Superior temporal gyrus (tissue), 1 donor: ENCODE data around the gene PLCB1.
A peak's percentile ranks its signal among the peaks of the same experiment; 100 is the strongest.
"Not testable (repeated sequence)": the region's sequence is repeated elsewhere in the genome, so short reads cannot be mapped to it uniquely, and the experiment has no call there.

Experiments
- DNase-seq: peaks from one replicate; pipeline ENCODE4 v3.0.0-alpha.2; 2016; ENCODE audit errors: extremely low spot score

The PLCB1 gene

GRCh38 chr20:8367689-8368088 lies 235.6 kb downstream of the PLCB1 start:
- no peak for DNase-seq

DNA sequence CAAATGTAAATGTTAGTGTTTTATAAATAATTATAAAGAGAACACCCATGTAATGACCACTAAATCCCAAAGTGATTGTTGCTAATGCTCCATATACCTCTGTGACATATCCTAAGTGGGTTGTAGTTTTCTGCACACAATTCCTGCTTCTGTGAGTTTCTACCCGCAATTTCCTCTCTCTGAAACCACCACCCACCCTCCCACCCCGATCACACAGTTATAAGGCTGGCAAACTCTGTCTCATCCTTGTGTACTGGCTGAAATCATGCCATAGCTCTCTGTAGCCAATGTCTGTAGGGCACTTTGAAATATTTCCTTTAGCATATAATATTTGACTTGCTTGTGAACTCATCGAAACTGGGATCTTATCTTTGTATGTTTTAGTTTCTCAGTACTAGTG lies 236.6 kb downstream of the PLCB1 start:
- DNase-seq = no peak

- no peak for DNase-seq
Measured at GRCh38 chr20:8369311-8369710, 237.2 kb downstream of the PLCB1 start.

GRCh38 chr20:8370774-8371173 lies 238.7 kb downstream of the PLCB1 start:
- DNase-seq = no peak

GRCh38 chr20:8372824-8373380 lies 240.8 kb downstream of the PLCB1 start:
- DNase-seq = no peak

DNA sequence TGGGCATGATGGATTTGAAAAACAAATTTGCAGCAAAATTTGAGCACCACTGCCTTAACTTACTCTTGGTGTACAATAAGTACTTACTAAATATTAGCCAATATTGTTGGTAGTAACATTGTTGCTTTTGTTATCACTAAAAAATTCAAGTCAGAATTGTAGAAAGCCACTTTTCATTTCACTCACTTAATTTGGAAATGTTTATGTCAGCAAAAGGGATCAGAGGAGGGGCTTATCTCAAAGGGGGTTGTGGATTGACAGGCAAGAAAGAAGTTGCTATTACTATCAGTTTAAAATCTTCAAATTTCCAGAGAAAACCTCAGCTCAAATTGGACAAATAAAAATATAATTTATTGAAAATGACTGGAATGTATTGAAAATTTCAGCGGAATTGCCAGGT lies 241.5 kb downstream of the PLCB1 start:
- no peak for DNase-seq

- no peak for DNase-seq
Measured at GRCh38 chr20:8375898-8376297, 243.8 kb downstream of the PLCB1 start.

DNA sequence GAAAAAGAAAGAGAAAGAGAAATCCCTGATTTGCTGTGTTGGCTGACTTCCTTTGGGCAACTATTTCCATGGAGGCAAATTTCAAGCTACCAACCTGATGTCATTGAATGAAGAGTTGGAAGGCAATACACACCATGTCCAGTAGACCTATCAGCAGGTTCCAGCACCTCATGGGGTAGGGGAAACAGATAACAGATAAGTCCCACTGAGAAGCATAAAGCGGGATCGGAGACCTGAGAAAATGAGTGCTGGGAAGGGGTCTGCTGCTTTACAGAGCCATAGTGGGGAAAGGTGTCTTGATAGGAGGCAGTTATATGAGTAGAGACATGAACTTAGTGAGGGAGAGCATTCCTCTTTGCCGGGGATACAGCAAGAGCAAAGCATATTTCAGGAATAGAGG lies 244.9 kb downstream of the PLCB1 start:
- DNase-seq = no peak

- not testable (repeated sequence) for DNase-seq
Measured at GRCh38 chr20:8379125-8379524, 247.1 kb downstream of the PLCB1 start.

GRCh38 chr20:8385247-8385646 lies 253.2 kb downstream of the PLCB1 start:
- no peak for DNase-seq

DNA sequence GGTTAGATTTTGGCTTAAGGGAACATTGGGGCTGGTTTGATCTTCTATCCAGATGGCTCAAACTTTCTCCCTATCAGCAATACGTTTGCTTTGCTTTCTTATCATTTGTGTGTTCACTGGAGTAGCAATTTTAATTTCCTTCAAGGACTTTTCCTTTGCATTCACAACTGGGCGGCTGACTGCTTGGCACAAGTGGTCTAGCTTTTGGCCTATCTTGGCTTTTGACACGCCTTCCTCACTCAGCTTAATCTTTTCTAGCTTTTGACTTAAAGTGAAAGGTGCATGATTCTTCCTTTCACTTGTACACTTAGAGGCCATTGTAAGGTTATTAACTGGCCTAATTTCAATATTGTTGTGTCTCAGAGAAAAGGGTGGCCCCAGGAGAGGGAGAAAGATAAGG lies 254.9 kb downstream of the PLCB1 start:
- no peak for DNase-seq

DNA sequence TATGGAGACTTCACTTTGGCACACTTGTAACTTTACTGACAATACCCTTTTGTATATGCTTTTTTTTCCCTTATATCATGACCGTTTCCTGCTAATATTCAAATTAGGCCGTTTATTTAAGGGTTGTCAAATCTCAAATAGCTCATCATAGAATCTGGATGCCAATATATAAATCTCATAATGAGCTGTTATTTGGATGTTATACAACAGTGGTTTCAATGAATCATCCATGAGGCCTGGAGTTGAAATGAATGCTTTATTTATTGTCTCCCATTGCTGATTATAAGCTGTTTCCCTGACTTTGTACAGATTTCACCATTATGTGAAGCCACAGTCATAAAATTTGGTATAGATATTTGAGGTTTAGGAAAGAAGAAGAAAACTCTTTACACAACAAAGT lies 256.1 kb downstream of the PLCB1 start:
- peak; percentile 61 for DNase-seq

DNA sequence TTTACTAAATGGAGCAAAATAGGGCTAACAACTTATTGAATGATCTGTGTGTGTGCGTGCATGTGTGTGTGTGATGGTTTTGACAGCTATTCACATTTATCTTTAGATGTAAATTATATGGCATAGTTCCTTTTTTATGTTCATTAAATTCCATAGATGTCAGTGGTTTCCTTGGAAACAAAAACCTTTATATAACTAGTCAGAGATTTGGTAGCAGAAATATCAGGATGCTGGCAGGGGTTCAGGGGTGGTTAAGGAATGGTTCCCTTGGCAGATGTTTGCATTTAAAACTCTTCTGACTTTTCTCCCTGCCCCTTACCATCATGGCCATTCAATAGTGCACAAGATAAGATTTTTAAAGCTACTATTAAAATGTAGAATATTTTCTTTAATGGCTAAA lies 256.6 kb downstream of the PLCB1 start:
- peak; percentile 48 for DNase-seq

GRCh38 chr20:8389381-8390036 lies 257.4 kb downstream of the PLCB1 start:
- peak; percentile 90 for DNase-seq

- peak; percentile 38 for DNase-seq
Measured at GRCh38 chr20:8390037-8390433, 258.0 kb downstream of the PLCB1 start.

DNA sequence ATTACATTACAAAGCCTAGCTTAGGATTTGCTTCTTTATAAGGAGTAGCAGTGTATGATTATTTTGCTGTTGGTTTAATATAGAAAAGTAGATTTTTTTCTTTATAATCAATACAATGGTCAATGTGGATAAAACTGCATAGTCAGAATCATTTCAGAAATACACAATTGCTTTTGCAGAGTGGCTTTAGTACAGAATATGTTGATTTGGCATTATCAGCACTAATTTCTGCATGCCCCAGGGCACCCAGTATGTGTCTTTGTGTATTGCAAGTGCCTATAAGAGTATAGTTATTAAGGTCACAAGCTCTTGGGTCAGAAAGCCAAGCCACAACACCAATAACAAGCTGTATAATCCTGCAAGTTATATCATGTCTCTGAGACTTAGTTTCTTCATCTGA lies 258.4 kb downstream of the PLCB1 start:
- no peak for DNase-seq

DNA sequence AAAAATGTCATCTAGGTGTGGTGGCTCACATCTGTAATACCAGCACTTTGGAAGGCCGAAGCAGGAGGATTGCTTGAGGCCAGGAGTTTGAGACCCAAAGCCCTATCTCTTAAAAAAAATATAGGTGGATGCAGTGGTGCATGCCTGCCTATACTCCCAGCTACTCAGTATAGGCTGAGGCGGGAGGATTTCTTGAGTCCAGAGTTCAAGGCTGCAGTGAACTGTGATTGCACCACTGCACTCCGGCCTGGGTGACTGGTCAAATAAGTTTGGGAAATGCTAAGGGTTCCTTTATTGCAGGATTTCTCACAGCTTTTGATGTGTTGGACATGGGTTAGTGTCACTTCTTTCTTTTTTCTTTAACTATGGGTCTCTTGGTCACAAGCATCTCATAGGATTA lies 261.3 kb downstream of the PLCB1 start:
- no peak for DNase-seq

- DNase-seq = no peak
Measured at GRCh38 chr20:8394308-8394945, 262.4 kb downstream of the PLCB1 start.

DNA sequence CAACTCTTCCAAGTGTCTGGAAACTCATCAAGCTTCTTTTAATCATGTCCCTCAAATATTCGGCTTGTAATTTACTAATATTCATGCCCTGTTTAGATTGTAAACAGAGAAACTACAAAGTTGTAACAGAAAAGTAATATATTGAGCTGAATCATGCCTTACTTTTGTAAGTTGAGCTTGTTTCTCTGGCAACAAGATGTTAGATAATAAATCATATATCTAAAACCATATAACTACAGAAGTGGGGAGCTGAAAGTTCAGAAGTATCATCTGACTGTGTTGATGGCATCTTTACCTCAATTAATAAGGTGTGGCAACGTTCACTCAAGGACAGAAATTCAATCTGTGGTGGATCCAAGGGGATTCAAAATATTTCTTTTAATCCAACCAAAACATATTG lies 263.9 kb downstream of the PLCB1 start:
- no peak for DNase-seq

GRCh38 chr20:8398263-8399051 lies 266.4 kb downstream of the PLCB1 start:
- no peak for DNase-seq

GRCh38 chr20:8399947-8400346 lies 267.9 kb downstream of the PLCB1 start:
- DNase-seq = no peak

- DNase-seq = no peak
Measured at GRCh38 chr20:8400486-8400885, 268.4 kb downstream of the PLCB1 start.

GRCh38 chr20:8401556-8401955 lies 269.5 kb downstream of the PLCB1 start:
- no peak for DNase-seq
